B cell (primary cell): ENCODE results near the gene NAGLU.

Source experiments
- EZH2 ChIP-seq: IDR thresholded peaks from 2 replicates; pipeline ENCODE4 v1.6.1; 2012; ENCODE audit warnings: borderline replicate concordance, low read depth, mild to moderate bottlenecking, moderate library complexity, low read length; ENCODE audit not compliant: insufficient read depth, poor library complexity, severe bottlenecking
- TF ChIP-seq, protein P1 (sequence below): fragments of 200-600 bp; IDR thresholded peaks from one replicate; pipeline ENCODE4 v1.8.0; 2022; ENCODE audit warnings: antibody characterized with exemption, mild to moderate bottlenecking

DNA sequence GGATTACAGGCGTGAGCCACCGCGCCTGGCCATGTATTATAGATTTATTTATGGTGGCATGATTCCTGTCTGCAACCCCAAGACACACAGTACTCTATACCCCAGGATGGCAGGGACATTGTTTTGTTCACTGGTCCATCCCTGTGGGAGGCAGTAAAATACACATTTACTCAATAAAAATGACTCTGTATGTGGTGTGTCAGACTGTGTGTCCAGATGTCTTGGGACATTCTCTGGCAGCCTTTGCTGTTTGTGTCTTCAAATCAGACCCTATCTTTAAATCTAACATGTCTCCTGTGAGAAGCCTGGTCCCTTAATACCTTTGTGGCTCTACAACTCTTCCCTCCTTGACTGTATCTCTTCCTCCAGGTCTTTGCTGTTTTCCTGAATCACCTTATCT lies 24.2 kb downstream of the NAGLU start:
- TF ChIP-seq, protein P1, sequence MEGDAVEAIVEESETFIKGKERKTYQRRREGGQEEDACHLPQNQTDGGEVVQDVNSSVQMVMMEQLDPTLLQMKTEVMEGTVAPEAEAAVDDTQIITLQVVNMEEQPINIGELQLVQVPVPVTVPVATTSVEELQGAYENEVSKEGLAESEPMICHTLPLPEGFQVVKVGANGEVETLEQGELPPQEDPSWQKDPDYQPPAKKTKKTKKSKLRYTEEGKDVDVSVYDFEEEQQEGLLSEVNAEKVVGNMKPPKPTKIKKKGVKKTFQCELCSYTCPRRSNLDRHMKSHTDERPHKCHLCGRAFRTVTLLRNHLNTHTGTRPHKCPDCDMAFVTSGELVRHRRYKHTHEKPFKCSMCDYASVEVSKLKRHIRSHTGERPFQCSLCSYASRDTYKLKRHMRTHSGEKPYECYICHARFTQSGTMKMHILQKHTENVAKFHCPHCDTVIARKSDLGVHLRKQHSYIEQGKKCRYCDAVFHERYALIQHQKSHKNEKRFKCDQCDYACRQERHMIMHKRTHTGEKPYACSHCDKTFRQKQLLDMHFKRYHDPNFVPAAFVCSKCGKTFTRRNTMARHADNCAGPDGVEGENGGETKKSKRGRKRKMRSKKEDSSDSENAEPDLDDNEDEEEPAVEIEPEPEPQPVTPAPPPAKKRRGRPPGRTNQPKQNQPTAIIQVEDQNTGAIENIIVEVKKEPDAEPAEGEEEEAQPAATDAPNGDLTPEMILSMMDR = no peak
- TF ChIP-seq EZH2 = no peak
